Endothelial cell of umbilical vein (primary cell): Measurements from ENCODE around the gene NECTIN3. TPM values are rescaled to one million over a fixed set of nuclear protein-coding genes. Genes with fewer than 3 reads are reported as not detected.

Experiments used
- BruUV-seq: library from RNA; stranded (reverse); fragments of 400-500 nt; replicated peaks from 2 replicates; lab custom pipeline; 2021; lab: Mats Ljungman, UMichigan
- CTCF ChIA-PET: fragments of 300-600, 350-600 bp; sonication (Branson Sonifier 250); formaldehyde crosslinking; loops from one replicate; lab custom pipeline; 2021; ENCODE audit warnings: antibody characterized with exemption, inconsistent platforms; lab: Charles Lee
- POLR2A ChIA-PET: fragments of 300-600, 350-600 bp; sonication (Branson Sonifier 250); formaldehyde crosslinking; loops from one replicate; lab custom pipeline; 2021; ENCODE audit warnings: antibody characterized with exemption, inconsistent platforms; lab: Charles Lee
- DNase-seq: peaks from one replicate; pipeline ENCODE4 v3.0.0-alpha.2; 2011; ENCODE audit warnings: low read depth, low spot score
- FAIRE-seq: peaks from 2 replicates; lab custom pipeline; 2011; peaks lifted over from hg19 to GRCh38; lab: Jason Lieb, UNC
- H2AFZ ChIP-seq: 2 replicates; pipeline ENCODE4 v1.6.0; 2012; ENCODE audit warnings: low read depth, low read length, control low read depth, inconsistent platforms
- H3K27ac ChIP-seq: 2 replicates; pipeline ENCODE4 v1.5.1; 2011; ENCODE audit warnings: low read depth, mild to moderate bottlenecking, control low read depth, low read length, moderate library complexity; ENCODE audit not compliant: insufficient read depth
- H3K27me3 ChIP-seq, 2 experiments: 2 replicates each; pipeline versions ENCODE4 v1.6.0 to v1.6.1; 2011; ENCODE audit warnings: low read length in 2 of 2, mixed read lengths in 1 of 2; ENCODE audit not compliant: control insufficient read depth in 2 of 2, insufficient read depth in 2 of 2
- H3K36me3 ChIP-seq, 2 experiments: 2 replicates in 1 of 2; 3 replicates in 1 of 2; pipeline ENCODE4 v1.5.1; 2011; ENCODE audit warnings: low read length in 2 of 2, mild to moderate bottlenecking in 1 of 2, moderate library complexity in 1 of 2; ENCODE audit not compliant: control insufficient read depth in 2 of 2, insufficient read depth in 2 of 2; ENCODE audit errors: extremely low read depth in 1 of 2
- H3K4me1 ChIP-seq: 3 replicates; pipeline ENCODE4 v1.5.1; 2011; ENCODE audit warnings: mild to moderate bottlenecking, low read length; ENCODE audit not compliant: control insufficient read depth, insufficient read depth; ENCODE audit errors: extremely low read depth
- H3K4me2 ChIP-seq: 2 replicates; pipeline ENCODE4 v1.6.1; 2011; ENCODE audit warnings: low read length, control low read depth, mixed read lengths; ENCODE audit not compliant: insufficient read depth
- H3K4me3 ChIP-seq, 3 experiments: fragments of 200-600 bp in 1 of 3; sonication (generic), shearing (Covaris generic) in 1 of 3; replicated peaks in 1 of 3; 2 replicates each; pipeline ENCODE4 v1.5.1; 2011 to 2016; ENCODE audit warnings: control low read depth in 3 of 3, low read length in 3 of 3, mild to moderate bottlenecking in 2 of 3, inconsistent platforms in 1 of 3, low read depth in 1 of 3, moderate library complexity in 1 of 3; ENCODE audit not compliant: insufficient read depth in 1 of 3
- H3K79me2 ChIP-seq: 2 replicates; pipeline ENCODE4 v1.6.0; 2012; ENCODE audit warnings: low read length, inconsistent platforms; ENCODE audit not compliant: control insufficient read depth, insufficient read depth
- H3K9ac ChIP-seq: replicated peaks from 2 replicates; pipeline ENCODE3; 2011; ENCODE audit warnings: low read length, control low read depth; ENCODE audit not compliant: insufficient read depth; ENCODE audit errors: extremely low read depth
- H3K9me1 ChIP-seq: replicated peaks from 3 replicates; pipeline ENCODE4 v1.6.0; 2011; ENCODE audit warnings: mild to moderate bottlenecking, low read length; ENCODE audit not compliant: control insufficient read depth, insufficient read depth; ENCODE audit errors: extremely low read depth
- H3K9me3 ChIP-seq: replicated peaks from 2 replicates; pipeline ENCODE4 v1.5.1; 2012; ENCODE audit warnings: low read length, inconsistent platforms; ENCODE audit not compliant: control insufficient read depth, insufficient read depth
- H4K20me1 ChIP-seq: replicated peaks from 2 replicates; pipeline ENCODE3; 2011; ENCODE audit warnings: mild to moderate bottlenecking, low read length; ENCODE audit not compliant: control insufficient read depth, insufficient read depth; ENCODE audit errors: extremely low read depth
- CTCF ChIP-seq, 2 donors: IDR thresholded peaks; 1 replicate in 1 of 2; 2 replicates in 1 of 2; pipeline ENCODE4 v1.5.1; 2011; ENCODE audit warnings: low read length in 2 of 2, mild to moderate bottlenecking in 2 of 2, moderate library complexity in 2 of 2, control low read depth in 1 of 2, inconsistent platforms in 1 of 2, low read depth in 1 of 2; ENCODE audit not compliant: insufficient read depth in 1 of 2; ENCODE audit errors: extremely low read depth in 1 of 2
- EZH2 ChIP-seq: IDR thresholded peaks from 2 replicates; pipeline ENCODE4 v1.6.1; 2012; ENCODE audit warnings: borderline replicate concordance, low read depth, mild to moderate bottlenecking, moderate library complexity, low read length, inconsistent platforms; ENCODE audit not compliant: severe bottlenecking
- FOS ChIP-seq: IDR thresholded peaks from 2 replicates; pipeline ENCODE4 v1.6.1; 2011; ENCODE audit warnings: mild to moderate bottlenecking, low read length, moderate library complexity, borderline replicate concordance; ENCODE audit not compliant: insufficient read depth
- GATA2 ChIP-seq: IDR thresholded peaks from 2 replicates; pipeline ENCODE4 v1.7.0; 2011; ENCODE audit warnings: low read depth, mild to moderate bottlenecking, moderate library complexity, mixed read lengths, low read length; ENCODE audit not compliant: insufficient read length, insufficient read depth
- JUN ChIP-seq: IDR thresholded peaks from 2 replicates; pipeline ENCODE4 v1.6.1; 2011; ENCODE audit warnings: borderline replicate concordance, low read depth; ENCODE audit not compliant: insufficient read length, insufficient read depth
- MYC ChIP-seq: IDR thresholded peaks from one replicate; pipeline ENCODE4 v1.6.1; 2011; ENCODE audit warnings: mild to moderate bottlenecking, low read depth, low read length
- POLR2A ChIP-seq: IDR thresholded peaks from 2 replicates; pipeline ENCODE4 v1.6.1; 2012; ENCODE audit warnings: low read depth, mild to moderate bottlenecking, control low read depth, low read length
- POLR2AphosphoS5 ChIP-seq: IDR thresholded peaks from 2 replicates; pipeline ENCODE4 v1.6.1; 2012; ENCODE audit warnings: low read depth, mild to moderate bottlenecking, control low read depth, low read length, moderate library complexity; ENCODE audit not compliant: insufficient read depth
- dilution Hi-C: fragments of 300-500 bp; cut with MboI; formaldehyde crosslinking; loops from one replicate; pipeline ENCODE4 v1.15.0; 2019; ENCODE audit warnings: low sequenced_read_pairs; ENCODE audit not compliant: extremely low pct_ligation_motif_present
- intact Hi-C: fragments of 100-400 bp; cut with micrococcal nuclease; formaldehyde crosslinking; loops from one replicate; pipeline ENCODE4 v1.10.0; 2022
- polyA plus RNA-seq, 4 experiments: library from polyadenylated mRNA; depleted of rRNA in 3 of 4; stranded (reverse) in 3 of 4; unstranded in 1 of 4; fragments of >200 nt; gene quantifications; 2 replicates each; pipeline versions ENCODE4 v1.2.1 to v1.2.3, GENCODE V29; 2011 to 2012; ENCODE audit warnings: missing spikeins in 1 of 4
- total RNA-seq: library from RNA; stranded (reverse); gene quantifications from 2 replicates; pipeline ENCODE4 v1.2.3, GENCODE V29; 2021
- TF ChIP-seq, protein P1 (sequence below): IDR thresholded peaks from 2 replicates; pipeline ENCODE4 v1.6.1; 2011; ENCODE audit not compliant: insufficient read depth, insufficient read length

NECTIN3 gene
- total and polyA plus RNA-seq, 2 donors (not counting 3 experiments of a cell fraction or from before 2014, with no cell fraction given), result 14.3 to 26.9 TPM

DNA sequence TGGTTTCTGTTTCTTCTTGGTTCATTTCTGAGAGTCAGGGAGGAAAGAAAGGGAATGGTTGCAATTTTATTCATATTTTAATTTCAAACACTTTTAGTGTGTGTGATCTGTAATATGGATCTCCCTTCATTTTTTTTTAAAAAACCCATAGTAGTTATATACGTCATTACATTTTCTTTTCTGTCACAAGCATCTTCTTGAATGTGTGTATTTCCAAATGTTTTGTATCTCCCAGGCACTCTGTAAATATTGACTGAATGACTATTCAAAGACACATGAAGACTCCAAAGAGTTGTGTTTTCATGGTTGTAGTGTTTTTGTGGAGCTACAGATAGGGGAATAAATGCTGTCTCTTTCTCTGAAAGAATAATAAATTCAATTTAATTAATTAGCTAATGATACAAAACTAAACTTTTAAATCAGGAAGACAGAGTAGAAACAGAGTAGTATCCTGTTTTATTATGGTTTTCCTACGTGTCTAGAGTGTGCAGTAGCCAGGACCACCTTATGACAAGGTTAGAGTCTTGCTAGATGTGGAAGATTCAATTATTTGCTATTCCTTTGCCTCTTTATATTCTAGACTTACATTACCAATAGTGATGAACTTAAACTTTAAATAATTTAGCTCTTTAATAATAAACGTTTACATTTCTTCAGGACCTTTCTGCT is 35.5 kb downstream of the NECTIN3 start:
- H3K27me3 ChIP-seq, result no peaks in the 10 kb centered on the region
- no peak for DNase-seq
- peaks cover 66% of the 10 kb centered on the region for H3K79me2 ChIP-seq
- POLR2A ChIA-PET, result no interaction called here
- no peaks in the 10 kb centered on the region for H3K9me3 ChIP-seq
- no peak overlapping the region for H3K9ac ChIP-seq
- no peaks in the 10 kb centered on the region for H3K4me1 ChIP-seq
- H2AFZ ChIP-seq, result no peak overlapping the region
- no TSS peak for BruUV-seq
- H3K4me3 ChIP-seq, result no peak overlapping the region
- TF ChIP-seq MYC, result no peak
- TF ChIP-seq JUN, result no peak
- TF ChIP-seq GATA2, result no peak
- TF ChIP-seq POLR2A, result no peak
- TF ChIP-seq EZH2, result no peak
- TF ChIP-seq, protein P1, sequence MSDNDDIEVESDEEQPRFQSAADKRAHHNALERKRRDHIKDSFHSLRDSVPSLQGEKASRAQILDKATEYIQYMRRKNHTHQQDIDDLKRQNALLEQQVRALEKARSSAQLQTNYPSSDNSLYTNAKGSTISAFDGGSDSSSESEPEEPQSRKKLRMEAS, result no peak
- no peak for TF ChIP-seq POLR2AphosphoS5
- TF ChIP-seq FOS, result no peak
- no peak for TF ChIP-seq CTCF (IDR thresholded peaks at IDR 0.05; ENCODE audit: extremely low read depth in 1 of 2, insufficient read depth in 1 of 2, low read depth in 1 of 2, low read length in 2 of 2)
- intact Hi-C loops (no loop called here), dilution Hi-C loops (no loop called here)
- no peaks in the 10 kb centered on the region for H3K36me3 ChIP-seq
- FAIRE-seq, result no peak
- peaks cover 5% of the 10 kb centered on the region for H4K20me1 ChIP-seq
- H3K27ac ChIP-seq, result no peak overlapping the region
- H3K4me2 ChIP-seq, result no peak overlapping the region
- CTCF ChIA-PET, result no interaction called here
- no peaks in the 10 kb centered on the region for H3K9me1 ChIP-seq
